HepG2 (cell line): Measurements from ENCODE around the gene ICAM2. TPM values are rescaled to one million over a fixed set of nuclear protein-coding genes. Genes with fewer than 3 reads are reported as not detected.

Experiments used
- ATAC-seq: fragments of 200-7000 bp; cut with Tn5 transposase; 3 replicates; pipeline ENCODE4 v1.9.1; 2020; ENCODE audit warnings: mild to moderate bottlenecking, moderate library complexity
- BruUV-seq: library from RNA; stranded (reverse); fragments of 400-500 nt; replicated peaks from 2 replicates; lab custom pipeline; 2021; lab: Mats Ljungman, UMichigan
- CTCF ChIA-PET: fragments of 300-600 bp; formaldehyde crosslinking; extraction: SDS; loops from one replicate; lab custom pipeline; 2021; ENCODE audit warnings: low total read pairs, inconsistent platforms, low intra/inter-chr PET ratio; lab: Yijun Ruan, JAX
- POLR2A ChIA-PET: fragments of 350-600 bp; sonication (Branson Sonifier 250); formaldehyde crosslinking; loops from one replicate; lab custom pipeline; 2020; ENCODE audit warnings: antibody characterized with exemption, inconsistent platforms; lab: Yijun Ruan, JAX
- DNase-seq: peaks from one replicate; pipeline ENCODE4 v3.0.0-alpha.2; 2015; ENCODE audit warnings: low spot score
- FAIRE-seq: peaks from 3 replicates; lab custom pipeline; 2011; peaks lifted over from hg19 to GRCh38; lab: Jason Lieb, UNC
- H2AFZ ChIP-seq: one replicate; pipeline ENCODE4 v1.6.1; 2011; ENCODE audit warnings: low read length, inconsistent platforms
- H3K27ac ChIP-seq: fragments of 300-600 bp; 3 replicates; pipeline ENCODE4 v1.8.0; 2011; ENCODE audit warnings: mixed run types, mild to moderate bottlenecking, mixed read lengths, low read length, inconsistent platforms; ENCODE audit not compliant: insufficient read depth; ENCODE audit errors: extremely low read length
- H3K27me3 ChIP-seq, 2 experiments: fragments of 200-600 bp in 1 of 2; 2 replicates in 1 of 2; 3 replicates in 1 of 2; pipeline versions ENCODE4 v1.6.0 to v1.8.0; 2011; ENCODE audit warnings: low read length in 2 of 2, mild to moderate bottlenecking in 2 of 2, moderate library complexity in 2 of 2, inconsistent platforms in 1 of 2; ENCODE audit not compliant: insufficient read depth in 2 of 2, control insufficient read depth in 1 of 2
- H3K36me3 ChIP-seq, 2 experiments: fragments of 200-600 bp in 1 of 2; replicated peaks in 1 of 2; 2 replicates in 1 of 2; 3 replicates in 1 of 2; pipeline versions ENCODE4 v1.5.1 to v1.8.0; 2011; ENCODE audit warnings: low read length in 2 of 2, inconsistent platforms in 1 of 2; ENCODE audit not compliant: insufficient read depth in 2 of 2, control insufficient read depth in 1 of 2
- H3K4me1 ChIP-seq: 2 replicates; pipeline ENCODE4 v1.5.1; 2012; ENCODE audit warnings: low read length, inconsistent platforms; ENCODE audit not compliant: insufficient read depth
- H3K4me2 ChIP-seq: 2 replicates; pipeline ENCODE4 v1.6.0; 2011; ENCODE audit warnings: low read depth, low read length, inconsistent platforms
- H3K4me3 ChIP-seq, 3 experiments: fragments of 200-600 bp in 1 of 3; sonication (generic), shearing (Covaris generic) in 1 of 3; replicated peaks in 1 of 3; 2 replicates each; pipeline ENCODE4 v1.5.1; 2011 to 2016; ENCODE audit warnings: low read length in 3 of 3, inconsistent platforms in 2 of 3, low read depth in 2 of 3, mild to moderate bottlenecking in 2 of 3, control low read depth in 1 of 3, mixed read lengths in 1 of 3; ENCODE audit not compliant: insufficient read depth in 1 of 3
- H3K79me2 ChIP-seq: one replicate; pipeline ENCODE4 v1.6.1; 2011; ENCODE audit warnings: low read length, inconsistent platforms; ENCODE audit not compliant: insufficient read depth
- H3K9ac ChIP-seq: 2 replicates; pipeline ENCODE4 v1.6.0; 2011; ENCODE audit warnings: mild to moderate bottlenecking, low read depth, low read length, inconsistent platforms; ENCODE audit not compliant: insufficient read depth
- H3K9me3 ChIP-seq: 2 replicates; pipeline ENCODE4 v1.5.1; 2012; ENCODE audit warnings: mild to moderate bottlenecking, low read length
- H4K20me1 ChIP-seq: 2 replicates; pipeline ENCODE4 v1.6.0; 2011; ENCODE audit warnings: inconsistent platforms, mild to moderate bottlenecking, low read length, moderate library complexity; ENCODE audit not compliant: insufficient read depth
- CCAR2 ChIP-seq: fragments of 200-400 bp; formaldehyde crosslinking; optimal IDR thresholded peaks from 2 replicates; pipeline ENCODE3; 2018; ENCODE audit warnings: low read depth, mild to moderate bottlenecking, low read length, moderate library complexity
- PITX1 ChIP-seq: sonication (generic); formaldehyde crosslinking; IDR thresholded peaks from 2 replicates; pipeline ENCODE4 v1.5.1; 2020; ENCODE audit warnings: mild to moderate bottlenecking, missing genetic modification reagents
- RARG ChIP-seq: sonication (generic); formaldehyde crosslinking; IDR thresholded peaks from 2 replicates; pipeline ENCODE4 v1.4.0; 2020; ENCODE audit warnings: low read depth, mild to moderate bottlenecking, missing genetic modification reagents
- STAG1 ChIP-seq: sonication (generic); formaldehyde crosslinking; IDR thresholded peaks from 2 replicates; pipeline ENCODE4 v1.4.0; 2020; ENCODE audit warnings: missing genetic modification reagents
- ZNF12 ChIP-seq: sonication (generic); formaldehyde crosslinking; IDR thresholded peaks from 2 replicates; pipeline ENCODE4 v1.5.0; 2020; ENCODE audit warnings: missing genetic modification reagents
- ZNF124 ChIP-seq: sonication (generic); formaldehyde crosslinking; IDR thresholded peaks from 2 replicates; pipeline ENCODE4 v1.4.0; 2020; ENCODE audit warnings: missing genetic modification reagents
- ZNF260 ChIP-seq: sonication (generic); formaldehyde crosslinking; IDR thresholded peaks from 2 replicates; pipeline ENCODE4 v1.4.0; 2020; ENCODE audit warnings: missing genetic modification reagents, low read depth, mild to moderate bottlenecking, borderline replicate concordance
- ZNF317 ChIP-seq: sonication (generic); formaldehyde crosslinking; IDR thresholded peaks from 2 replicates; pipeline ENCODE4 v1.5.0; 2020; ENCODE audit warnings: mild to moderate bottlenecking, missing genetic modification reagents
- ZNF441 ChIP-seq: sonication (generic); formaldehyde crosslinking; IDR thresholded peaks from 2 replicates; pipeline ENCODE4 v1.7.0; 2021; ENCODE audit warnings: missing genetic modification reagents, borderline replicate concordance
- ZNF446 ChIP-seq: sonication (generic); formaldehyde crosslinking; IDR thresholded peaks from 2 replicates; pipeline ENCODE4 v1.5.0; 2020; ENCODE audit warnings: mild to moderate bottlenecking, missing genetic modification reagents
- ZNF567 ChIP-seq: sonication (generic); formaldehyde crosslinking; IDR thresholded peaks from 2 replicates; pipeline ENCODE4 v1.8.1; 2023; ENCODE audit warnings: mild to moderate bottlenecking, missing genetic modification reagents, borderline replicate concordance
- ZNF746 ChIP-seq: sonication (generic); formaldehyde crosslinking; IDR thresholded peaks from 2 replicates; pipeline ENCODE4 v1.8.0; 2022; ENCODE audit warnings: mild to moderate bottlenecking, missing genetic modification reagents
- WGBS: methylation state at CpG from one replicate; pipeline ENCODE4 v1.1.6; 2017; ENCODE audit warnings: low lambda C conversion rate; 5-methylcytosine and 5-hydroxymethylcytosine counted together
- in situ Hi-C: cut with HindIII; loops from 2 replicates; pipeline ENCODE4 v1.10.0; 2017; ENCODE audit warnings: low pct_unique_long_range_greater_than_20kb; ENCODE audit not compliant: extremely low pct_ligation_motif_present
- intact Hi-C: fragments of 100-400 bp; cut with micrococcal nuclease; formaldehyde crosslinking; loops from one replicate; pipeline ENCODE4 v1.10.0; 2022; ENCODE audit not compliant: unreplicated experiment
- polyA plus RNA-seq, 8 experiments: library from polyadenylated mRNA; depleted of rRNA in 3 of 8; stranded (reverse) in 7 of 8; unstranded in 1 of 8; fragments of >200 nt; fragmentation: Illumina TruSeq in 4 of 8; extraction: Trizol in 4 of 8; gene quantifications; 2 replicates each; pipeline versions ENCODE4 v1.2.1 to v1.2.3, GENCODE V29; 2011 to 2016; ENCODE audit warnings: low read depth in 4 of 8, missing spikeins in 1 of 8, mixed read lengths in 1 of 8; ENCODE audit not compliant: insufficient read depth in 1 of 8
- total RNA-seq, 5 experiments: library from RNA; depleted of rRNA; stranded (reverse); fragments of >200 nt; fragmentation: Illumina TruSeq; extraction: Trizol; gene quantifications; 2 replicates each; pipeline ENCODE4 v1.2.3, GENCODE V29; 2016; ENCODE audit warnings: low read depth in 1 of 5
- TF ChIP-seq, protein P1 (sequence below): sonication (generic); formaldehyde crosslinking; IDR thresholded peaks from 2 replicates; pipeline ENCODE4 v1.8.0; 2022; ENCODE audit warnings: mild to moderate bottlenecking, missing genetic modification reagents, borderline replicate concordance

The ICAM2 gene
- total and polyA plus RNA-seq, 2 of the 13 experiments (the other 11 are each of a cell fraction or from before 2014, with no cell fraction given): 10.9 to 20.8 TPM

DNA sequence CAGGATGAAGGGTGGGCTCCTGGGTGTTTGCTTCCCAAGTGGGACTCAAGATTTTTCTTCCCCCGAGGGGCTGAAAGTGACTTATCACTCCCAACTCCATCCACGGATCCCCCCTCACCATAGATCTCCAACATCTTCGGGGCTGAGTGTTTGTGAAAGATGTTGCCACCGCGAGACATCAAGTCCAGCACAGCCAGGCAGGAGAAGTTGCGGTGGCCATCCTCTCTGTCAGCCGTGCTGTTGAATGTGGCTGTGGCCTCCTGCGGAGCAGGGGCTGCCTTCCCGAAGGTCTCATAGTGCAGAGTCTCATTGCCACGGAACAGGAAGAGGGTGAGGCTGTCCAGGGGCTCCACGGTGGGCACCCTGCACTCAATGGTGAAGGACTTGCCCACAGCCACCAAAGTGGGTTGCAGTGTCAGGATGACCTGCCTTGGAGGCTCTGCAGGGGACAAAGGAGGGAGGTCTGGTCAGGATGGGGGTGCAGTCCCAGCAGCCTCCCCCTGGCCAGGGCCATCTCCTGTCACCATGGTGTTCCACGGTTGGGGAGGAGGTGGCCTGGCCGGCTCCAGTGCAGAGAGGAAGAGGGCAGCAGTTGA lies 16.8 kb downstream of the ICAM2 start (continued):
- TF ChIP-seq, protein P1, sequence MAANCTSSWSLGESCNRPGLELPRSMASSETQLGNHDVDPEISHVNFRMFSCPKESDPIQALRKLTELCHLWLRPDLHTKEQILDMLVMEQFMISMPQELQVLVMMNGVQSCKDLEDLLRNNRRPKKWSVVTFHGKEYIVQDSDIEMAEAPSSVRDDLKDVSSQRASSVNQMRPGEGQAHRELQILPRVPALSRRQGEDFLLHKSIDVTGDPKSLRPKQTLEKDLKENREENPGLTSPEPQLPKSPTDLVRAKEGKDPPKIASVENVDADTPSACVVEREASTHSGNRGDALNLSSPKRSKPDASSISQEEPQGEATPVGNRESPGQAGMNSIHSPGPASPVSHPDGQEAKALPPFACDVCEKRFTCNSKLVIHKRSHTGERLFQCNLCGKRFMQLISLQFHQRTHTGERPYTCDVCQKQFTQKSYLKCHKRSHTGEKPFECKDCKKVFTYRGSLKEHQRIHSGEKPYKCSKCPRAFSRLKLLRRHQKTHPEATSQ: no peak
- no peak for TF ChIP-seq ZNF567 (CRISPR knock-in tag)
- TF ChIP-seq ZNF441 (CRISPR knock-in tag): no peak

DNA sequence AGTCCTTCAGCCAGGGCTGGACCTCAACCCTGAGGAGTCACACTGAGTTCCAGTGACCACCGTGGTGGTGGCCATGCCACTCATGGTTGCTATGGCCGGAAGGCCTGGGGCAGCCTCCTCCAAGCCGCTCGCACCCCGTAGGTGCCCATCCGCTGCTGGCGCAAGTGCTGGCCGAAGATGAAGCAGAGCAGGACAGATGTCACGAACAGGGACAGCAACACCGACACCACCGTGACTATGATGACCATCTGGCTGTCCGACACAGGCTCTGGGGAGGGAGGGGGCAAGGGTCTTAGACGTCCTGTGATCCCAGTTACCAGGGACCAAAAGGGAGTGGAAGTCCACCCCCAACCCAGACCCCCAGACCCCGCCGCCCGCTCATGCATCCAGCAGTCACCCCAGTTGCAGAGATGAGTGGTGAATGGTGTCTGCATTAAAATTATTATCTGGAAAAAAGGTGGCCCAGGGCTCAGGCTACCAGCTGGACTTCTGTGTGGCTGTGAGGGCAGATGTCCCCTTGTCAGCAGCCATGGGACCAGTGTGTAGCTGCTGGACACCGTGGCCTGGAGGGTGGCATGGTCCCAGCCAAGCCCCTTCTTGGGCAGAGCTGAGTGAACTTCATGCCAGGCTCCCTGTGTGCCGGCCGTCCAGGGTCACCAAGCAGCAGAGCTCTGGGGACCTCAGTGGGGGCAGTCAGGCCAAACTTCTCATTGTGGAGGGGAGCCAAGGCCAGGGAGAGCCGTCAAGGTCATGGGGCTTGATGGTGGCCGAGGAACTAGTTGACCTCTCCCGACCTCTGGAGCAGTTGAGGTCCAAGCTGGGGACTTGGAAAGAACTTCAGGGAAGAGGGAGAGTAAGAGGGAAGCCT lies 17.5 kb downstream of the ICAM2 start:
- H2AFZ ChIP-seq: no peak overlapping the region
- FAIRE-seq: no peak
- no peaks in the 10 kb centered on the region for H3K79me2 ChIP-seq
- POLR2A ChIA-PET: no interaction called here
- CTCF ChIA-PET: no interaction called here
- 78% methylated on average over 19 of the region's 22 CpGs for WGBS
- intact Hi-C loops: no loop called here
- H3K4me1 ChIP-seq: peaks cover 71% of the 10 kb centered on the region
- H3K9ac ChIP-seq: no peak overlapping the region
- ATAC-seq: no peak
- TF ChIP-seq STAG1 (CRISPR knock-in tag) (no peak), ZNF317 (CRISPR knock-in tag) (no peak), CCAR2 (no peak), ZNF124 (CRISPR knock-in tag) (no peak), RARG (CRISPR knock-in tag) (no peak), ZNF12 (no peak), ZNF746 (CRISPR knock-in tag) (no peak), ZNF260 (CRISPR knock-in tag) (no peak), ZNF446 (no peak), PITX1 (CRISPR knock-in tag) (no peak)
- peaks cover 0 to 4% of the 10 kb centered on the region in 2 experiments; a peak in 2 of 5 replicates for H3K27me3 ChIP-seq
- no peaks in the 10 kb centered on the region for H4K20me1 ChIP-seq
- no TSS peak for BruUV-seq
- in situ Hi-C loops: no loop called here
- H3K4me3 ChIP-seq: no peak overlapping the region
- H3K9me3 ChIP-seq: no peaks in the 10 kb centered on the region
- H3K4me2 ChIP-seq: no peak overlapping the region
- H3K27ac ChIP-seq: no peak overlapping the region
- no peak for DNase-seq
- no peaks in the 10 kb centered on the region for H3K36me3 ChIP-seq
